Activated naive CD8-positive, alpha-beta T cell treated with anti-CD3 and anti-CD28 coated beads for 36 hours (primary cell): ENCODE results near the gene FSHR. TPM values are rescaled to one million over a fixed set of nuclear protein-coding genes. Genes with fewer than 3 reads are reported as not detected.
A peak's percentile ranks its signal among the peaks of the same experiment; 100 is the strongest.

Experiments used
- DNase-seq: peaks from one replicate; pipeline ENCODE4 v3.0.0; 2021
- H3K27ac Mint-ChIP-seq: one replicate; pipeline ENCODE4 v1.8.0; 2022; ENCODE audit warnings: mild to moderate bottlenecking, moderate library complexity, mixed read lengths
- H3K27me3 Mint-ChIP-seq: one replicate; pipeline ENCODE4 v1.8.0; 2022; ENCODE audit warnings: mild to moderate bottlenecking, mixed read lengths
- H3K36me3 Mint-ChIP-seq: one replicate; pipeline ENCODE4 v1.8.0; 2021; ENCODE audit warnings: mild to moderate bottlenecking, mixed read lengths
- H3K4me1 Mint-ChIP-seq: one replicate; pipeline ENCODE4 v1.8.0; 2021; ENCODE audit warnings: mixed read lengths
- H3K4me3 Mint-ChIP-seq: one replicate; pipeline ENCODE4 v1.8.0; 2022; ENCODE audit warnings: mild to moderate bottlenecking, moderate library complexity, mixed read lengths
- H3K9me3 Mint-ChIP-seq: one replicate; pipeline ENCODE4 v1.8.0; 2022; ENCODE audit warnings: mixed read lengths
- total RNA-seq, 2 experiments: library from RNA; stranded (reverse); gene quantifications; one replicate each; pipeline ENCODE4 v1.2.3, GENCODE V29; 2021

FSHR gene
- total RNA-seq, 2 experiments from 2014 or later = not detected

- H3K27ac Mint-ChIP-seq = no peak overlapping the region
Measured at GRCh38 chr2:48980846-48981245, 173.5 kb downstream of the FSHR start.

GRCh38 chr2:48979691-48980090 is 174.6 kb downstream of the FSHR start:
- Mint-ChIP-seq H3K9me3 (no peaks in the 10 kb centered on the region), H3K27me3 (peaks cover 3% of the 10 kb centered on the region)

More at GRCh38 chr2:48980846-48981245, 173.5 kb downstream of the FSHR start:
- no peak for DNase-seq
- H3K4me3 Mint-ChIP-seq = no peak overlapping the region
- no peaks in the 10 kb centered on the region for H3K9me3 Mint-ChIP-seq
- peaks cover 3% of the 10 kb centered on the region for H3K27me3 Mint-ChIP-seq
- no peaks in the 10 kb centered on the region for H3K4me1 Mint-ChIP-seq
- H3K36me3 Mint-ChIP-seq = peaks cover 1% of the 10 kb centered on the region

GRCh38 chr2:48978131-48978530 is 176.2 kb downstream of the FSHR start:
- Mint-ChIP-seq H3K27me3 (peaks cover 3% of the 10 kb centered on the region), H3K36me3 (peaks cover 1% of the 10 kb centered on the region), H3K4me3 (no peak overlapping the region), H3K27ac (no peak overlapping the region), H3K4me1 (no peaks in the 10 kb centered on the region), H3K9me3 (no peaks in the 10 kb centered on the region)
- DNase-seq = no peak

More at GRCh38 chr2:48979691-48980090, 174.6 kb downstream of the FSHR start:
- Mint-ChIP-seq H3K4me3 (no peak overlapping the region), H3K27ac (no peak overlapping the region), H3K4me1 (no peaks in the 10 kb centered on the region), H3K36me3 (peaks cover 1% of the 10 kb centered on the region)
- DNase-seq = no peak

GRCh38 chr2:48971801-48972200 is 182.5 kb downstream of the FSHR start:
- no peak for DNase-seq
- H3K36me3 Mint-ChIP-seq = no peaks in the 10 kb centered on the region
- no peaks in the 10 kb centered on the region for H3K4me1 Mint-ChIP-seq
- no peak overlapping the region for H3K27ac Mint-ChIP-seq
- H3K4me3 Mint-ChIP-seq = no peak overlapping the region
- H3K27me3 Mint-ChIP-seq = no peaks in the 10 kb centered on the region
- H3K9me3 Mint-ChIP-seq = no peaks in the 10 kb centered on the region

- no peaks in the 10 kb centered on the region for H3K27me3 Mint-ChIP-seq
- H3K4me1 Mint-ChIP-seq = no peaks in the 10 kb centered on the region
- H3K9me3 Mint-ChIP-seq = no peaks in the 10 kb centered on the region
- H3K4me3 Mint-ChIP-seq = no peak overlapping the region
- H3K27ac Mint-ChIP-seq = no peak overlapping the region
- H3K36me3 Mint-ChIP-seq = no peaks in the 10 kb centered on the region
- DNase-seq = no peak
Measured at GRCh38 chr2:48968011-48968410, 186.3 kb downstream of the FSHR start.

- no peaks in the 10 kb centered on the region for H3K36me3 Mint-ChIP-seq
- no peaks in the 10 kb centered on the region for H3K4me1 Mint-ChIP-seq
- no peak overlapping the region for H3K4me3 Mint-ChIP-seq
- H3K27ac Mint-ChIP-seq = no peak overlapping the region
- no peaks in the 10 kb centered on the region for H3K27me3 Mint-ChIP-seq
- no peaks in the 10 kb centered on the region for H3K9me3 Mint-ChIP-seq
- DNase-seq = no peak
Measured at GRCh38 chr2:48965204-48965603, 189.1 kb downstream of the FSHR start.

GRCh38 chr2:48961009-48961408 is 193.3 kb downstream of the FSHR start:
- H3K27ac Mint-ChIP-seq = no peak overlapping the region
- no peak for DNase-seq
- H3K27me3 Mint-ChIP-seq = no peaks in the 10 kb centered on the region
- no peak overlapping the region for H3K4me3 Mint-ChIP-seq
- no peaks in the 10 kb centered on the region for H3K36me3 Mint-ChIP-seq
- no peaks in the 10 kb centered on the region for H3K4me1 Mint-ChIP-seq
- H3K9me3 Mint-ChIP-seq = no peaks in the 10 kb centered on the region

GRCh38 chr2:48954935-48955334 is 199.4 kb downstream of the FSHR start:
- no peak overlapping the region for H3K4me3 Mint-ChIP-seq
- no peak overlapping the region for H3K27ac Mint-ChIP-seq
- no peaks in the 10 kb centered on the region for H3K9me3 Mint-ChIP-seq
- H3K4me1 Mint-ChIP-seq = no peaks in the 10 kb centered on the region
- H3K27me3 Mint-ChIP-seq = no peaks in the 10 kb centered on the region
- DNase-seq = no peak
- no peaks in the 10 kb centered on the region for H3K36me3 Mint-ChIP-seq

GRCh38 chr2:48954311-48954710 is 200.0 kb downstream of the FSHR start:
- H3K9me3 Mint-ChIP-seq = no peaks in the 10 kb centered on the region
- H3K4me3 Mint-ChIP-seq = no peak overlapping the region
- no peak for DNase-seq

GRCh38 chr2:48952614-48953013 is 201.7 kb downstream of the FSHR start:
- H3K4me1 Mint-ChIP-seq = no peaks in the 10 kb centered on the region
- no peaks in the 10 kb centered on the region for H3K27me3 Mint-ChIP-seq
- no peak for DNase-seq
- no peaks in the 10 kb centered on the region for H3K36me3 Mint-ChIP-seq
- no peaks in the 10 kb centered on the region for H3K9me3 Mint-ChIP-seq
- no peak overlapping the region for H3K4me3 Mint-ChIP-seq
- H3K27ac Mint-ChIP-seq = no peak overlapping the region

More at GRCh38 chr2:48954311-48954710, 200.0 kb downstream of the FSHR start:
- no peaks in the 10 kb centered on the region for H3K36me3 Mint-ChIP-seq
- no peaks in the 10 kb centered on the region for H3K27me3 Mint-ChIP-seq
- H3K4me1 Mint-ChIP-seq = no peaks in the 10 kb centered on the region
- H3K27ac Mint-ChIP-seq = no peak overlapping the region

- Mint-ChIP-seq H3K9me3 (no peaks in the 10 kb centered on the region), H3K27me3 (peaks cover under 1% of the 10 kb centered on the region), H3K4me3 (no peak overlapping the region), H3K27ac (no peak overlapping the region), H3K36me3 (no peaks in the 10 kb centered on the region), H3K4me1 (no peaks in the 10 kb centered on the region)
- DNase-seq = no peak
Measured at GRCh38 chr2:48952143-48952542, 202.2 kb downstream of the FSHR start.

GRCh38 chr2:48948400-48949125 is 205.8 kb downstream of the FSHR start:
- Mint-ChIP-seq H3K27ac (no peak overlapping the region), H3K9me3 (no peaks in the 10 kb centered on the region), H3K4me3 (no peak overlapping the region), H3K36me3 (no peaks in the 10 kb centered on the region), H3K4me1 (no peaks in the 10 kb centered on the region), H3K27me3 (peaks cover 7% of the 10 kb centered on the region)
- no peak for DNase-seq

GRCh38 chr2:48946449-48947048 is 207.8 kb downstream of the FSHR start:
- peak; percentile 5 for DNase-seq
- Mint-ChIP-seq H3K4me1 (no peaks in the 10 kb centered on the region), H3K36me3 (no peaks in the 10 kb centered on the region), H3K9me3 (no peaks in the 10 kb centered on the region), H3K27ac (no peak overlapping the region), H3K4me3 (no peak overlapping the region), H3K27me3 (peaks cover 7% of the 10 kb centered on the region)

GRCh38 chr2:48944956-48945355 is 209.4 kb downstream of the FSHR start:
- Mint-ChIP-seq H3K27me3 (peaks cover 7% of the 10 kb centered on the region), H3K9me3 (no peaks in the 10 kb centered on the region), H3K4me3 (no peak overlapping the region), H3K4me1 (no peaks in the 10 kb centered on the region), H3K36me3 (no peaks in the 10 kb centered on the region), H3K27ac (no peak overlapping the region)
- no peak for DNase-seq

- DNase-seq = no peak
- Mint-ChIP-seq H3K4me3 (no peak overlapping the region), H3K27me3 (peaks cover 7% of the 10 kb centered on the region), H3K9me3 (no peaks in the 10 kb centered on the region), H3K4me1 (no peaks in the 10 kb centered on the region), H3K27ac (no peak overlapping the region), H3K36me3 (no peaks in the 10 kb centered on the region)
Measured at GRCh38 chr2:48943436-48943835, 210.9 kb downstream of the FSHR start.

- H3K4me3 Mint-ChIP-seq = no peak overlapping the region
- DNase-seq = no peak
Measured at GRCh38 chr2:48941908-48942307, 212.4 kb downstream of the FSHR start.

More at GRCh38 chr2:48941908-48942307, 212.4 kb downstream of the FSHR start:
- Mint-ChIP-seq H3K4me1 (no peaks in the 10 kb centered on the region), H3K9me3 (no peaks in the 10 kb centered on the region), H3K36me3 (no peaks in the 10 kb centered on the region), H3K27ac (no peak overlapping the region), H3K27me3 (peaks cover 5% of the 10 kb centered on the region)
